Measurements from ENCODE around the gene TRAPPC10. TPM values are rescaled to one million over a fixed set of nuclear protein-coding genes. Genes with fewer than 3 reads are reported as not detected.

TRAPPC10 gene
- total RNA-seq, 1 donor from 2014 or later: 55.1 TPM

DNA sequence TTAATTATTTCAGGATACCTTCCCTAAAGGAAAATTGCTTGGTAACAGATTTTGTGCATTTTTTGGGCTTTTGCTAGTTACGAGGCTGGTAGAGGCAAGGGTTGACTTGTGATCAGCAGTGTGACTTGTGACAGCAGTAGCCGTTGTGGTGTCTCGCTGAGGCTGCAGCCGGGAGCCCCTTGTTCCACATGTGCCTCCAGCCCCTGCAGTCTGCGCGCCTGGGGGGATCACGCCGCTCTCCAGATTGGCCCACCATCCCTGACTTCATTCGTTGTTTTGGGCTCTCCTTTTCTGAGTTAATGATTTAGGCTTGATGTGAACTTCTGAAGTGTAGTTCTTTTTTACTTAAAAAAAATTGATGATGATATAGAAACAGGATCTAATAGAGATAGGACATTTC lies 41.5 kb downstream of the TRAPPC10 start:
- no peak for DNase-seq (ENCODE audit: low spot score)
- intact Hi-C loops (cut with DNase I): no loop called here
- no peak for ATAC-seq

DNA sequence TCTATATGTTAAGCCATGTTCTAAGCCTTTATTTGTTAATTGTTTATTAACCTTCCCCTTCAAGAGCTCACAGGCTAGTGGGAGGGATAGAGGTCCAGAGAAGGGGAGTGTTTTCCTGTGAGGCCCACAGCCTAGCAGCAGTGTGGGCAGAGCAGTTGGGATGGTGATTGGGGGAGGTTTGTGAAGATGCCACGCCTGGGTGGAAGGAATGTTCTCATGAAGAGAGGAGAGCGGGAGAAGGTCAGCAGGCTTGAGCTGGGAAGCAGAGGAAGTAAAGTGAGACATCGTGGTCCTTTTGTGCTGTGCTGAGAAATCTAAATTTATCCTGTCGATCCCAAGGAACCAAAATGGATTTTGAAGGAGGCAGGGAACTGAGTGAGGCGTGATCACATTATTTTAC lies 42.6 kb downstream of the TRAPPC10 start:
- ATAC-seq: peak; percentile 86
- no peak for DNase-seq (ENCODE audit: low spot score)
- intact Hi-C loops (cut with DNase I): no loop called here

DNA sequence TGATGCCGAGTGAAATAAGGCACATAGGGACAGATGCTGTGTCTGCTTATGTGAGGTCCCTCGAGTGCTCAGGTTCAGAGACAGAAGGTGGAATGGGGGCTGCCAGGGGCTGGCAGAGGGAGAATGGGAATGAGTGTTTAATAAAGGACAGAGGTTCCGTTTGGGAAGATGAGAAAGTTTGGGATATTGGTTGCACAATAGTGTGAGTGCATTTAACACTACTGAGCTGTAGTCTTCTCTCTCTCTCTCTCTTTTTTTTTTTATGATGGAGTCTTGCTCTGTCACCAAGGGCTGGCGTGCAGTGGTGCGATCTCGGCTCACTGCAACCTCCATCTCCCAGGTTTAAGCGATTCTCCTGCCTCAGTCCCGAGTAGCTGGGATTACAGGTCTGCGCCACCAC lies 44.9 kb downstream of the TRAPPC10 start:
- ATAC-seq (no peak), DNase-seq (ENCODE audit: low spot score) (no peak)
- intact Hi-C loops (cut with DNase I): no loop called here

GRCh38 chr21:44057960-44058651 lies 46.0 kb downstream of the TRAPPC10 start:
- DNase-seq (ENCODE audit: low spot score) (no peak), ATAC-seq (no peak)
- intact Hi-C loops (cut with DNase I): no loop called here

- ATAC-seq (no peak), DNase-seq (ENCODE audit: low spot score) (no peak)
These were observed 46.5 kb downstream of the TRAPPC10 start for GRCh38 chr21:44058652-44058964.

GRCh38 chr21:44058981-44059380 lies 46.9 kb downstream of the TRAPPC10 start:
- no peak for DNase-seq (ENCODE audit: low spot score)
- ATAC-seq: no peak
- intact Hi-C loops (cut with DNase I): no loop called here

More at GRCh38 chr21:44058652-44058964, 46.5 kb downstream of the TRAPPC10 start:
- intact Hi-C loops (cut with DNase I): no loop called here

GRCh38 chr21:44059710-44060109 lies 47.6 kb downstream of the TRAPPC10 start:
- intact Hi-C loops (cut with DNase I): no loop called here
- ATAC-seq: no peak
- no peak for DNase-seq (ENCODE audit: low spot score)

DNA sequence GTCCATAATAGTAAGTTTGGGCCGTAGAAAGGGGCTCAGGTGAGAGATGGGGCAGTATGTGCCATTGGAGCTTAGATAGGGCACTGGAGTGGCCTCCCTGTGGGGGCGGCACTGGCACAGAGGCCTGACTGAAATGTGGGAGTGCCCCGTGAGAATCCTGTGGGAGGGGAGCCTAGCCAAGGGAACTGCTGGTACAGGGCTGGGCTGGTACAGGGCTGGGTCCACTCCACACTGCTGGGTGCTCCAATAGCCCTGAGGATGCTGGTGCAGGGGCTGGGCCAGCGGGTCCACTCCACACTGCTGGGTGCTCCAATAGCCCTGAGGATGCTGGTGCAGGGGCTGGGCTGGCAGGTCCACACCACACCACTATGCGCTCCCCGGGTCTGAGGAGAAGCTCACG lies 50.3 kb downstream of the TRAPPC10 start:
- peak; percentile 27 for ATAC-seq
- no peak for DNase-seq (ENCODE audit: low spot score)
- intact Hi-C loops (cut with DNase I): no loop called here

DNA sequence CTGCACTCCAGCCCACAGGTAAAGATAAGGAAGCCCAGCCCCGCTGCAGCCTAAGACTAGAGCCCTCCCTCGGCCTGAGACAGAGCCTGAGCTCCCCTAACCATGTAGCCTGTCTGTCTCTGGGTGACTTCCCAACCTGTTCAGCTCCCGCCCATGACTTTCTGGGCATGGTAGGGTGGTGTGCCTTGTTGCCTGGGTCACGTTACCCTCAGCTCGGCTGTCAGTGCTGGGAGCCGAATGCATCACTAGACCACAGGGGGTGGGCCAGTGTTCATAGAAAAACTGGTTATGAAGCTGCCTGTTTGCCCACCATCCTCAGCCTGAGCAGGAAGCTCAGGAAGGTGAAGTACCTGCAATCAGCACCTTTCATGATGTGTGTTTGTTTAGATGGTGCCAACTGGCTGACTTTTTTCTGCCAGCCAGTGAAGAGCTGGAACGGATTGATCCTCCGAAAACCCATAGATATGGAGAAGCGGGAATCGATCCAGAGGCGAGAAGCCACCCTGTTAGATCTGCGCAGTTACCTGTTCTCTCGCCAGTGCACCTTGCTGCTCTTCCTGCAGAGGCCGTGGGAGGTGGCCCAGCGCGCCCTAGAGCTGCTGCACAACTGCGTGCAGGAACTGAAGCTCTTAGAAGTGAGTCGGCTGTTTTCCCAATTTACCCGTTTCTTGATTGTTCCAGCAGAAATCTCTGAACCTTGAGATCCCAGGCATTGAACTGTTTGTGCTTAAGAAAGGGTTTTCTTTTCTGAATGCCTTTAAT lies 51.2 kb downstream of the TRAPPC10 start:
- intact Hi-C loops (cut with DNase I): no loop called here
- ATAC-seq: no peak
- no peak for DNase-seq (ENCODE audit: low spot score)

DNA sequence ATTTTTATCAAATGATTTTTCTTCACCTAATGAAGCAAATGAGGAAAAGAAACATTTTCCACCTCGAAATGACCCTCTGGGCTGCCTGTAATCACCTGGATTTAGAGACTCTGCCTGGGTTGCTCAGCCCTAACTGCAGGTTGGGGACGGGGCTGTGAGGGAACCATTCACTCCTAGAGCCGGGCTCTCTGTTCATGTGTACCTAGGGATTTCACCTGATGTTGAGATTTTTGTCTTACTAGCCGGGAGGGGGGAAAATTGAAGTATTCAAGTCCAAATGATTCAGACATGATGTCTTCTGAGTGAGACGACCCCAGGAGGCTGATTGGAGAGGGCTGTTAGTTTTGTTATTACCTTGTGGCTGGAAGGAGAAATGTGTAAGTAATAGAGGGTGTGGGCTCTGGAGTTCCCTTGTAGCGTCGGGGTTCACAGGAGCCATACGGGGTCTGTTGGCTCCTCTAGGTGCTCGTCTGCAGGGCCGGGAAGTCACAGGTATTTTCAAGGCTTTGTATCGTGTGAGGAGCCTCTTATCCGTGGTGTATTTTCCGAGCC lies 52.8 kb downstream of the TRAPPC10 start:
- DNase-seq (ENCODE audit: low spot score) (no peak), ATAC-seq (no peak)

DNA sequence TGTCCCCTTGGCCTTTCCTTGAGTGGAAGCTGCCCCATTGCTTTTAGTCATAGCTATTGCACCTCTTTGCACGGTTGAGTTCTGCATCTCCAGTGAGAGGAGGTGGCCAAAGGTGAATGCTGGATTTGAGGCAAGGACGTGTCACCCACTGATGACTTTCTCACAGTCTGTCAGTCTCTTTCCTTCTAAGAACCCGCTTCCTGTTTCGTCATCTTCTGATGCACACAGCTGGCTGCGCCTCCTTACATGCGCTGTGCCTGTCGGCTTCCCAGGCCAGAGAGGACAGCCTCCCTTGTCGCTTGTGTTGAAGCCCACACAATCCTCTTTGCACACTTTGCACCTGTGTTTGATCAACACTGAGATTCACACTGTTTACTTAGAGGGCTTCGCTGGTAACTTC lies 53.3 kb downstream of the TRAPPC10 start:
- intact Hi-C loops (cut with DNase I): no loop called here
- no peak for DNase-seq (ENCODE audit: low spot score)
- ATAC-seq: peak; percentile 44

More for the DNA sequence above, 52.8 kb downstream of the TRAPPC10 start:
- intact Hi-C loops (cut with DNase I): no loop called here

GRCh38 chr21:44066116-44066515 lies 54.0 kb downstream of the TRAPPC10 start:
- intact Hi-C loops (cut with DNase I): no loop called here
- no peak for DNase-seq (ENCODE audit: low spot score)
- no peak for ATAC-seq

DNA sequence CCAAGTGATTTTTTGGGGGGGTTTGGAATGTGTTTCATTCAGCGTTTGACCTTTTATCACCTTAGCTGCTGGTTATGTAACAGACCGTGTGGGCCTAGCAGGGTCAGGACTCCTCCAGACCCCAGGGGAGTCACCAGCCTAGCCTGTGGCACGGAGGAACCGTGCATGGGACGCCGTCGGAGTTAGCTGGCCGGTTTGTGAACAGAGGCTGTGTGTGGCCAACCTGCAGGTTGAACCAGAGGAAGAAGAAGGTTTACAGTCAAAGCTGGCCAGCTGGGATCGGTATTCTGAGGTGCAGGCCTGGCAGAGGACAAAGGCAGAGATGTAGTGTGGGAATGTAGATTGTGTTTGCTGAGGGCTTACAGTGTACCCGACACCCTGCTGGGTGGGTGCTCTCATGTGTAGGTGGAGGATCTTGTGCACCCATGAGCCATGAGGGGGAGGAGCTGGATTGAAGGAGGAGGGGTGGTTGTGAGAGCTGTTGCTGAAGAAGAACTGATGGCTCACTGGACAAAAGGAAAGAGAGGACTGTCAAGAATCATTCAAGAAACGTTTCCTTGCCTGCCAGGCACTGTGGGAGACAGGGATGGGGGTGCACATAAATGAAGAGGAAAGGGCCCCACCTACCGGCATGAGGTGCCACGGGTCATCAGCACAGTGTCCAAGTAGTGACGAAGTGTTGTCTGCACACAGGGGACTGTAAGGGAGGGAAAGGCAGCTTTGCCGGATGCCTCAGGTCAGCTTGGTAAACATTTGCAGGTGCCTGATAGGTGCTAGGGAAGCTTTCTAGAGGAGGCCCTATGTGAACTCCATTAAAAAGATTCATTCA lies 55.1 kb downstream of the TRAPPC10 start:
- ATAC-seq (no peak), DNase-seq (ENCODE audit: low spot score) (no peak)
- intact Hi-C loops (cut with DNase I): no loop called here

- DNase-seq (ENCODE audit: low spot score): no peak
- intact Hi-C loops (cut with DNase I): no loop called here
- ATAC-seq: no peak
These were observed 58.3 kb downstream of the TRAPPC10 start for GRCh38 chr21:44070391-44070790.

DNA sequence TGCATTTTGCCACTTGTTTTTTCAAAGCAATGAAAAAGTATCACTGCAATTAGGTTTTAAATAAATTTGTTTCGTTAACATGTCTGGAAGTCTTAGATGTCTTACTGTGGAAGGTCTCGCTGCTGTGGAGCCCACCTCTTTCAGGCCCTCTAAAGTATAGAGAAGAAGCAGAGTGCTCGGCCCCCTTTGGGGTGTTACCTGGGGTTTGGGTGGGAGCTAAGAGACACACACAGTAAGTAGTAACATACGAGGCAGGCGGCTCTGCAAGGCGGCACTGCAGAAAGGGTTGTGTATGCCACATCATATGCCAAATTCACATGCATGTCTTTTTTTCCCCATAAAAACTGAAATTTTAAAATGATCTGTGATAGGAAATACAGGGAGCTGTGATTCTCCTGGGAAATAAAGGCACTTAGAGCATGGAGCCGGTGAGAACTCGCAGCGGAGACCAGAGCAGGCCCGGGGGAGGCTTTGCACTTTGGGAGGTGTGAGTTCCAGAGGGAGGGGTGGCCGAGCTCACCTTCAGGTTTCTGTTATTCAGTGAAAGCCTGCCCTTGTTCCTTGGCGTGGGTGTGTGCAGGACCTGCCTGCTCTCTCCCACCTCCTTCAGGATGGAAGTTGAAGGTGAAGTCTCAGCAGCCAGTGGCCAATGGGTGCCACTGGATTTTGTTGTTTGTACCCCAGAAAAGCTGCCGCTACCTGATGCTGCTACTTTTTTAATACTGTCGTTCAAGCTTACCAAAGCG lies 59.4 kb downstream of the TRAPPC10 start:
- DNase-seq (ENCODE audit: low spot score): no peak
- ATAC-seq: no peak
- intact Hi-C loops (cut with DNase I): no loop called here

GRCh38 chr21:44072111-44072510 lies 60.0 kb downstream of the TRAPPC10 start:
- intact Hi-C loops (cut with DNase I): no loop called here
- DNase-seq (ENCODE audit: low spot score) (no peak), ATAC-seq (no peak)

DNA sequence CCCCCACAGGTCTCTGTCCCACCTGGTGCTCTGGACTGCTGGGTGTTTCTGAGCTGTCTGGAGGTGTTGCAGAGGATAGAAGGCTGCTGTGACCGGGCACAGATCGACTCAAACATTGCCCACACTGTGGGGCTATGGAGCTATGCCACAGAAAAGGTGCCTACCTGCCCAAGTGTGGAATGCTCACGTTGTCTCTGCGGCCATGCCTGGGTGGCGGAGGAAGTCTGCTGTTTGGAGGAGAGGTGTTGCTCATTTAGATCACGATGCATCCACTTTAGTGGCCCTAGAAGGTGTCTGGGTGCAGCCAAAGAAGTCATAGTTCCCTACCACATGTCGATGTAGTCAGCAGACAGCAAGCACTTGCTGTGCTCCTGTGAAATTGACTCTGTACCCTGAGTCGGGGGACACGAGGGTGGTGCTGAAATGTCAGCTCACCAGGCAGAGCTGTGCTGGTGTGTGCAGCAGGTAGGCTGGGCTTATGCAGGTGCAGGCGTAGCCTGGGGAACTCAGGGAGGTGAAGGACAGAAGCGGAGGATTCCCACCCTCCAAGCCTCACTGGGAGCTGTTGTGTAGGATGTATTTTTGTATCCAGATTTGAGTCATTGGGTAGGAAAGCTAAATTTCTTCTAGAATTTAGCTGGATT lies 62.3 kb downstream of the TRAPPC10 start:
- DNase-seq (ENCODE audit: low spot score): no peak
- no peak for ATAC-seq
- intact Hi-C loops (cut with DNase I): no loop called here

GRCh38 chr21:44076316-44076715 lies 64.2 kb downstream of the TRAPPC10 start:
- ATAC-seq (no peak), DNase-seq (ENCODE audit: low spot score) (no peak)
- intact Hi-C loops (cut with DNase I): no loop called here

Data from sciatic nerve (tissue), 2 donors.